Neural progenitor cell (in vitro differentiated cells): Measurements from ENCODE around the gene CGN.

ENCODE experiments used
- CTCF ChIP-seq: fragments of 200-600 bp; sonication (generic); IDR thresholded peaks from 2 replicates; pipeline ENCODE4 v1.5.1; 2017; ENCODE audit warnings: antibody characterized with exemption, mild to moderate bottlenecking
- EZH2 ChIP-seq: fragments of 200-600 bp; sonication (generic); IDR thresholded peaks from 2 replicates; pipeline ENCODE4 v1.6.1; 2017; ENCODE audit warnings: antibody characterized with exemption, mild to moderate bottlenecking, moderate library complexity

- TF ChIP-seq CTCF = no peak
- no peak for TF ChIP-seq EZH2
These were observed 67.8 kb downstream of the CGN start for GRCh38 chr1:151578941-151579340.
